GM21529 (cell line): ENCODE results near the gene IL33.
A peak's percentile ranks its signal among the peaks of the same experiment; 100 is the strongest.
"Not testable (repeated sequence)": the region's sequence is repeated elsewhere in the genome, so short reads cannot be mapped to it uniquely, and the experiment has no call there.

ENCODE experiments used
- ATAC-seq: cut with Tn5 transposase; IDR thresholded peaks from one replicate; pipeline ENCODE4 v1.9.1; 2021; ENCODE audit not compliant: unreplicated experiment

The IL33 gene, protein sequence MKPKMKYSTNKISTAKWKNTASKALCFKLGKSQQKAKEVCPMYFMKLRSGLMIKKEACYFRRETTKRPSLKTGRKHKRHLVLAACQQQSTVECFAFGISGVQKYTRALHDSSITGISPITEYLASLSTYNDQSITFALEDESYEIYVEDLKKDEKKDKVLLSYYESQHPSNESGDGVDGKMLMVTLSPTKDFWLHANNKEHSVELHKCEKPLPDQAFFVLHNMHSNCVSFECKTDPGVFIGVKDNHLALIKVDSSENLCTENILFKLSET

GRCh38 chr9:6215562-6215961 is at the start of gene IL33:
IL33 (plus strand) TSS chr9:6215807; CDS start chr9:6241695, 25,888 bp downstream.
- ATAC-seq, result no peak

- no peak for ATAC-seq
Measured at GRCh38 chr9:6171667-6172066, 43.9 kb upstream of the IL33 start.

DNA sequence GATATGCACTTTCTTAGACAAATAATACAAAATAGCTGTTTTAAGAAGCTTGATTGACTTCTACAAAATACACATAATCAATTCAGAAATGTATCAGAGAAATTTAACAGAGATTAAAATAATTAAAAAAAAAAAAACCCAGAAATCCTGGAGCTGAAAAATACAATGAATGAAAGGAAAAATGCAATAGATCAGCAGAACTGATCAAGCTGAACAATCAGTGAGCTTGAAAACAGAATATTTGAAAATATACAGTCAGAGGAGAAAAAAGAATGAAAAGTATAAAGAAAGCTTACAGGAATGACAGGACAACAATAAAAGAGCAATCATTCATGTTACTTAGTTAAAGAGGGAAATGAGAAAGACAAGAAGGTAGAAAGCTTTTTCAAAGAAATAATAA is 41.7 kb upstream of the IL33 start:
- no peak for ATAC-seq

GRCh38 chr9:6182549-6183226 is 32.9 kb upstream of the IL33 start:
- not testable (repeated sequence) for ATAC-seq

DNA sequence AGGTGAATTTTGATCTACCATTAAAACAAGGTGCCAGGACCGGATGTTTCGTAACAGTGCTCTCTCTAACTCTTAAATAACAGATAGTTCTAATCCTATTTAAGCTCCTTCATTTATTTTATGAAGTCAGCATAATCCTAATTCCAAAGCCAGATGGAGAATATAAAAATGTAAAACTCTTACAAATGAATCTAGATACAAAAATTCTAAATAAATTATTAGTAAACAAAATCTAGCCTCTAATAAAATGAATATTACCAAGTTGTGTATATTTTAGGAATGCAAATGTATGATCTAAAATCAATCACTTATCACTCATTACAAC is 32.4 kb upstream of the IL33 start:
- ATAC-seq, result no peak

- no peak for ATAC-seq
Measured at GRCh38 chr9:6183627-6184026, 32.0 kb upstream of the IL33 start.

GRCh38 chr9:6184749-6185645 is 30.6 kb upstream of the IL33 start:
- ATAC-seq, result peak; percentile 98

DNA sequence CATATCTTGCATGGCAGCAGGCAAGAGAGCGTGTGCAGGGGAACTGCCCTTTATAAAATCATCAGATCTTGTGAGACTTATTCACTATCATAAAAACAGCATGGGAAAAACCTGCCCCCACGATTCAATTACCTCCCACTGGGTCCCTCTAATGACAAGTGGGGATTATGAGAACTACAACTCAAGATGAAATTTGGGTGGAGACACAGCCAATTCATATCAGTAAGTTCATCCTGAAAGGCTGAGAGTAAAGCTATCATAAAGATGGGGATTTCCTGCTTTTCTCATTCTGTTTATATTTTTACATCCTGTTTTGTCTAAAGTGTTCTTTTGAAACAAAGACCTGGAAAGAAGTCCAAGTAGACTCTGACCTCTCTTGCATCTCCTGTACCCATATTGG is 28.9 kb upstream of the IL33 start:
- ATAC-seq, result no peak

GRCh38 chr9:6187272-6187671 is 28.3 kb upstream of the IL33 start:
- ATAC-seq, result no peak

GRCh38 chr9:6188466-6188865 is 27.1 kb upstream of the IL33 start:
- no peak for ATAC-seq

GRCh38 chr9:6188906-6189305 is 26.7 kb upstream of the IL33 start:
- no peak for ATAC-seq

GRCh38 chr9:6194934-6195333 is 20.7 kb upstream of the IL33 start:
- no peak for ATAC-seq

GRCh38 chr9:6195714-6196360 is 19.8 kb upstream of the IL33 start:
- ATAC-seq, result no peak

DNA sequence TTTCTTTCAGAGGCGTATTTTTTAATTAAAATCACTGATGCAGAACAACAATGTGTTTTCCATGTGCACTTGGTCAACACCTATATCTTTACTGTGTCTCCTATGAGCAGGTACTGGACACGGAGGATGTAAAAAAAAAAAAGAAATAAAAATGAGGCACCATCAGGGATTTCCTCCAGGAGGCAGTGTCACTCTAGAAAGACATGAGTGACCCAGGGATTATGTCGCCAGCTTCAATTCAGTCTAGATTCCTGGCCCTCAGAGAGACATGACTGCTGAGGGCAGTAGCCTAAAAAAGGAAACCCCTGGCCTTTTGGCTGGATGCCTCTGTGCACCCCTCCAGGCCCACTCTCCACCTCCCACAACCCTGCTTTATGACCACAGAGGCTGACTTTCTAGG is 18.3 kb upstream of the IL33 start:
- ATAC-seq, result no peak

DNA sequence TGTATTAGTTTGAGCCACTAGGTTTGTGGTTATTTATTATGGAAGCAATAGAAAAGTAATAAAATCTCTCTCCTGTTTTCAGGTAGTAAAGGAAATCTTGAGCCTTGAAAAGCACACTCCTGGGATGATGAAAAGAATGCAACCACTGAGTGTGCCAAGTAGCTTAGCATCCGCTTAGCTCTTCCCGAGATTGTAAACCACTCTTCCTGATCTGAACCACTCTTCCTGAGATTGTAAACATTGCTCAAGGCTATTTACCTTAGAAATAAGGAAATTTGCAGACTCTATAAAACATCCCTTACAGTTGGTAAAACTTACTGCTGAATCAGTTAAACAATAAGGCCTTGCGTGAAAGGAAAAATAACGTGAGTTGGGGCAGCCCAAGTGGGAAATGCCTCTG is 17.4 kb upstream of the IL33 start:
- ATAC-seq, result no peak

- no peak for ATAC-seq
Measured at GRCh38 chr9:6199596-6199995, 16.0 kb upstream of the IL33 start.

- ATAC-seq, result no peak
Measured at GRCh38 chr9:6200761-6201160, 14.8 kb upstream of the IL33 start.

DNA sequence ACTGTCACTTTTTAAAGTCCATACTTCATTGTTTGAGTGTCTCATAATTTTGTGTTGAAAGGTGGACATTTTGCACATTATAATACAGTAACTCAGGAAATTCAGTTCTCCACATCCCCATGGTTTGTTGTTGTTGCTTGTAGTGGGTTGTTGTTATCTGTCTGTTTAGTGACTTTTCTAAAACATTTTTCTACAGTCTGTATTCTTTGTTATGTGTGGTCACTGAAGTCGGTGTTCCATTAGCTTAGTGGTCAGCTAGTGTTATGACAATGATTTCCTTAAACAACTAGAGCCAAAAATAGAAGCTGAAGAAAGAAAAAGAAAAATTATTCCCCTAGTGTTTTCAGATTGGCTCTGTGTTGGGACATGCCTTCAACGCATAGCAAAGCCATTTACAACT is 5.6 kb upstream of the IL33 start:
- no peak for ATAC-seq

- ATAC-seq, result no peak
Measured at GRCh38 chr9:6212722-6213375, 2.8 kb upstream of the IL33 start.

DNA sequence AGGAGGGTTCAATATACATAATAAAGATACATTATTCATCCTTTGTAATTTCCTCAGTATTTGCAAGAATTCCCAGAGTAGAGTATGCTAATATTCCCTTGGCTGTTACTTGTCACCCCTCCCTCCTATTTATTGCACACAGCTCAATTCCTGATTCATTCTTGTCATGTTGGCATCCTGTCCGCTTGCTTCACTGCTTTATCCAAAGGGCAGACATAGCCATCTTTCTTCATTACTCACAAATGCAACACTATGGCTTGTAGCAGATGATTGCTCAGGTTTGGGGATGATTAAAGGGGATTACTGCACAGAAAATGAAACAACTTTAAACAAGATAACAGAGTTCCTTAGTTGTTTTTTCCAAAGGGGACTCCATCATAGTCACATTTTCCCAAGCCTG is 1.2 kb upstream of the IL33 start:
- ATAC-seq, result no peak

- ATAC-seq, result no peak
Measured at GRCh38 chr9:6214903-6215302, 704 bp upstream of the IL33 start.
